Liver (tissue), 3 donors: ENCODE measurements around the gene FAM20C.

Experiments used
- ATF3 ChIP-seq: IDR thresholded peaks from 2 replicates; pipeline ENCODE4 v1.6.1; 2016; ENCODE audit warnings: antibody characterized with exemption
- CTCF ChIP-seq: fragments of 150-350 bp; IDR thresholded peaks from 2 replicates; pipeline ENCODE4 v1.5.1; 2017; ENCODE audit warnings: improper control_type of control experiment, low read depth, low read length; ENCODE audit not compliant: missing input control
- JUND ChIP-seq, 2 donors: IDR thresholded peaks; 2 replicates each; pipeline ENCODE4 v1.6.1; 2016; ENCODE audit warnings: antibody characterized with exemption in 2 of 2
- MAX ChIP-seq: IDR thresholded peaks from 2 replicates; pipeline ENCODE4 v1.6.1; 2016; ENCODE audit warnings: antibody characterized with exemption
- RAD21 ChIP-seq, 2 donors: IDR thresholded peaks; 2 replicates each; pipeline ENCODE4 v1.6.1; 2016; ENCODE audit warnings: antibody characterized with exemption in 2 of 2, mild to moderate bottlenecking in 2 of 2
- REST ChIP-seq: IDR thresholded peaks from 2 replicates; pipeline ENCODE4 v1.6.1; 2016; ENCODE audit warnings: antibody characterized with exemption, mild to moderate bottlenecking
- RXRA ChIP-seq, 2 donors: IDR thresholded peaks; 2 replicates each; pipeline ENCODE4 v1.6.1; 2017 to 2018; ENCODE audit warnings: antibody characterized with exemption in 2 of 2, mild to moderate bottlenecking in 1 of 2
- SP1 ChIP-seq: IDR thresholded peaks from 2 replicates; pipeline ENCODE4 v1.6.1; 2018; ENCODE audit warnings: antibody characterized with exemption, mild to moderate bottlenecking
- TAF1 ChIP-seq: conservative IDR thresholded peaks from 2 replicates; pipeline ENCODE4 v1.6.1; 2016; ENCODE audit warnings: antibody characterized with exemption, mild to moderate bottlenecking
- donor health status: healthy.
- donor health status: healthy.

- TF ChIP-seq CTCF (no peak), ATF3 (no peak), JUND (IDR thresholded peaks at IDR 0.05) (no peak), SP1 (no peak), TAF1 (no peak), MAX (no peak), REST (no peak), RXRA (IDR thresholded peaks at IDR 0.05) (no peak), RAD21 (IDR thresholded peaks at IDR 0.05) (no peak)
Observed at GRCh38 chr7:231858-232246, 39.5 kb downstream of the FAM20C start.
